ENCODE results near the gene FMNL2.

The FMNL2 gene

DNA sequence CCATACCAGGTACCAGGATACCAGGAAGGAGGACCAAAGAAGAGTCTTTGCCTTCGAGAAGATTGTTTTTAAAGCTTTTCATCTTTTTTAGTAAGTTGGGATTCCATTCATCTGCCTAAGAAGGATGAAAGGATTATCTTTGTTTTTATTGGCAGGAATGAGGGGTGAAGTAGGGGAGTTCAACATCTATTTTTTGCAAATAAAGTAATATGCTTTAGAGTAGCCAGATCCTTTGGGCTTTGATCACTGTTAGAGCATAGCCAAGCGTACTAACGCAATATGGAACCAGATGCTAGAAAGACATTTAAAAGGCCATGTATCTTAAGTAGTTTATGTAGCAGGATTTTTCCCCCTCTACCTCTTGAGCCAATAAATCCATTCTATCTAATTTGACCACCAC, 249.3 kb downstream of the FMNL2 start:
- no peak for DNase-seq (ENCODE audit: low read depth)

DNA sequence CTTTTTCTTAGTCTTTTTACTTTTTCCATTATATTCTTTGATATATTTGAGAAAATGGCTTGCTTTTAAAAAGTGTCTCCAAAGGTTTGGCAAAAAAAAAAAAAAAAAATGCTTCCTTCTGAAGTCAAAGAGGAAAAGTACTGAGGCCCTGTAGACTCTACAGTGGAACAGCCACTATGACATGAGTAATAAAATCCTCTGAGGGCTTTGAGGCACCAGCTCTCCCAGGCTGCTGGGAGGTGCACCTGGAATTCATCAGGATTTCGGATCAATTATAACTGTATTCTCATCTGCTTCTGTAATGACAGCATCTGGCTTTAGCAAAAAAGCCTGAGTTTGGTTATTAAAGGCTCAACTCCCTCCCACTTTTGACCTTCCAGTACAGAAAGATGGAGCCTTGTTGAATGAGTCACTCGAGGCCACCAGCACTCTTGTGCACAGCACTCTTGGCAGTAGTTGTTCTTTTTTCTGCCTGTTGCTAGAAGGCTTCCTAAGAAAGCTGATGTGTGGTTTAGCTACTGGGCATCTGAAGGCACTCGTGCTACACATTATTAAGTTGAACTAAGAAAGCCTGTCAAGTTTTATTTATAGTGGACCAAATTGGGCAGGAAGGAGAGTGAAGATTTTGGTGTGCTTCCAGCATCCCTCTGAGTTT, 251.0 kb downstream of the FMNL2 start:
- DNase-seq (ENCODE audit: low read depth) = no peak

DNA sequence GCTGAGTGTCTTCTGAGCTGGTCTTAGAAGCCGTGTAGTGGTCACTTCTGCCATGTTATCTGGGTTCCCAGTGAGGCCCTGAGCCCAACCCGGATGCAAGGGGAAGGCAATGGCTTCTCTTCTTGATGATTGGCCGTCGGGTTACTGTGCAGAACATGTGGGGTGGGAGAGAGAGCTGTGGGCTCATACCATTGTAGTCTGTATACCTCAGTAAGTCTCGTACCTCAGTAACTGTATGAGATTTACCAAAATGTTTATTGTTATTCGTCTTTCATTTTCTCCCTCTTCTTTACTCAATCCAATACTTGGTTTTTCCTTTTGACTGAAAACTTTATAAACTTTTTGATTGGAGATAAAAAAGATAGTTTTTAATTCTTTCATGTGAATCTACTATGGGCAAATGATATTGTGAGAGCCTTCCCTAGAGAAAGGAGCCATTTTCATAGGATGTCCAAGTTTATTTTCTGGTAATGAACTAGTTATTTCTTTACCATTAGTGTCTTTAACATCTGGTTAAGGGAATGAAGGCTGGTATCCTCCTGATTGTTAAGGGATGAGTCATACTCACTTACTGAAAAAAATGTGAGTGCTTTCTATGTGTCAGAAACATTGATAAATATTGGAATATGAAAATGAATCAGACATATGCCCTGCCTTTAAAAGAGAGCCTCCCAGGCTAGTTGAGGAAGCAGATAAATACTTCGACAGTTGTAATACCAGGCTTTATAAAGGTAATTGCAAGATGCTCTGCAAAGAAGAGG, 252.4 kb downstream of the FMNL2 start:
- no peak for DNase-seq (ENCODE audit: low read depth)

- no peak for DNase-seq (ENCODE audit: low read depth)
These were observed 254.0 kb downstream of the FMNL2 start for GRCh38 chr2:152588998-152589397.

DNA sequence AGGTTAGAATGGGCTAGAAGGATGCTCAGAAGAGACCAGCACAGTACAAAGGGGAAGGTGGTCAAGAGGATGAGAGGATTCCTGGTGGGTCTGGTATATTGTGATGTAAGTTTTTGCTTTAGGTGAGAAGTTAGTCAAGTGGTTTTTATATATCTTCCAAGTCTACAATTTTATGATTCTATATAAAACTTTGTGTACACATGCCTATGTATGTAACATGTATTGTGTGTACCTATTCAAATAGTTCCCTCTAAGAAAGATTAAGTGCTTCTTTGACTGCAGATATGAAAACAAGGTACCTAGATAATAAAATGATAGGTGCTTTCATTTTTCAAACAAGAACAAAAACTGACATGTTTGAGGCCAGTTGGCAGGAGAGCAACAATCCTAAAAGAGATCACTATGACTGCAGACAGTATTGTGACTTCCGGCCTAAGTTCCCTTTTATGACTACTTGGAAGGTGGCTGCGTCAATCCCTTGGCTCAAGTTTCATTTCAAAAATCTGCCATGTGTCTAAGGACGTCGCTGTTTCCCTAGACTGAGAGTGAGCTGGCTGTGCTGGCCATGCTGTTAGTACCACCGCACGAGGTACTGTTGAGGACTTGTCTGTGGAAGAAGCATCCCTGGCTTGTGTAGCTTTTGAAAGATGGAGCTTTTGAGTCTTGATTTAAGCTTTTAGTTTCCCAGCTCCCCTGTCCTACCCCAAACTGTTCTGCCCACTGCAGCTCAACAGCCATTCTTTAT, 259.2 kb downstream of the FMNL2 start:
- no peak for DNase-seq (ENCODE audit: low read depth)

- DNase-seq (ENCODE audit: low read depth) = no peak
These were observed 259.8 kb downstream of the FMNL2 start for GRCh38 chr2:152594792-152595191.

DNA sequence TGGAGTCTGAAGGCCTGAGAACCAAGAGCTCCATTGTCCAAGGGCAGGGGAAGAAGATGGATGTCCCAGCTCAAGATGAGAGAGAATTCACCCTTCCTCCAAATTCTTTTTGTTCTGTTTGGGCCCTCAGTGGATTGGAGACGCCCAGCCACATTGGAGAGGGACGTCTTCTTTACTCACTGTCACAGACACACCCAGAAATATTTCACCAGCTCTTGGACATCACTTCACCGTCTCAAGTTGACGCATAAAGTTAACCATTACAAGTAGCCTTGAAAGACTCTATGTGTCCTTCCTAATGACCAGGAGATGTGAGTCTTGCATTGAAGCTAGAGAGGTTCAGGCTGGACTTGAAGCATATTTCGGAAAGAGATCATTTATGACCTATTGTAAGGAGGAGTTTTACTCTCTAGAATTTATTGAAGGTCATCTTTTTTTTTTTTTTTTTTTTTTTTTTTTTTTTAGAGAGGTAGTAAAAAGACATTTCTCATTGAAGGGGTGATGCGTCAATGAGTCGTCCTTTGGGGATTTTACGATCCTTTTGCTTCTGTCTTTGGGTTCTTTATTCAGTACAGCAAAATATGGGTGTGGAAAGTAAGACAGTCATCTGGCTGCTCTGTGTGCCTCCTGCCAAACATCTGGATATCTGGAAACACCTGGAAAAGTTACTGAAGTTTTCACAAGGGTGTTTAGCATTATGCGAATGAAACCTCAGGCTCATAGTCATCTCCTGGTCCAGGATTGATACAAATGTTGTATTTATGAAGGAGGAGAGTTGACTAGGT, 264.2 kb downstream of the FMNL2 start:
- DNase-seq (ENCODE audit: low read depth) = no peak

GRCh38 chr2:152600051-152600657, 265.2 kb downstream of the FMNL2 start:
- no peak for DNase-seq (ENCODE audit: low read depth)

DNA sequence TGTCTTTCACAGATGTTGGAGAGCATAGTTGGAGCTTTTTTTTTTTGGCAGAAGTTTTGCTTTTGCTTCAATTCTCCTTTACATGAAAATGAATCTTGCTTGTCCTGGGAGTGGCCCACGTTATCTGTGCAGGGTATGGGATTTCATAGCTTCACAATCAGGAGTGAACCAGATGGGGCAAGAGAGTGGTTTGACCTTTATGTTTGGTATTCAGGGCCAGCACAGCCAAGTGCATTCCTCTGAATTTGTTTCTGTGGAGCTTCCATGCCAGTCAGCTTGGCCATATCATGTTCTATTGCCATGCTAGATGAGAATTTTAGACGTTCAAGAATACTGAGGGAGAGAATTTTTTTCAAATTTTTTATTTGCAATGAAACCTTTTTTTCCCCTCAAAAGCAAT, 265.7 kb downstream of the FMNL2 start:
- no peak for DNase-seq (ENCODE audit: low read depth)

- DNase-seq (ENCODE audit: low read depth) = no peak
These were observed 267.8 kb downstream of the FMNL2 start for GRCh38 chr2:152602750-152603149.

DNA sequence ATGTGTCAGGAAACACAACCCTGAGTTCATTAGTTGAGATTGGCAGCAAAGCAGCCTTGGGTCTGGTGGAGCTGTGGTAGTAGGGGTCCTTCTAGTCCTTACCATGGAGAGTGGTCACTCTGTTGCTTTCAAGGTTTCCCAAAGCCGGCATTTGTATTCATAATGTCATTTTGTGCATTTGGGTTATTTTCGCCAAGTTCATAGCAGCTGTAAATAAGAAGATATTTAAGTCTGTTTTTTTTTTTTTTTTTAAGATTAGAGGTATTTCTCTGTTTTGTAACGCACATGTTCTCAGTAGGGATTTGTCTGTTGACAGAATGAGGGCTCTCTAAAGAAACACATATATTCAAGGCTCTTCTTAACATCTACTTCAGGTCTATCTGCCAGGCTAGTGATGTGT, 268.2 kb downstream of the FMNL2 start:
- DNase-seq (ENCODE audit: low read depth) = no peak

DNA sequence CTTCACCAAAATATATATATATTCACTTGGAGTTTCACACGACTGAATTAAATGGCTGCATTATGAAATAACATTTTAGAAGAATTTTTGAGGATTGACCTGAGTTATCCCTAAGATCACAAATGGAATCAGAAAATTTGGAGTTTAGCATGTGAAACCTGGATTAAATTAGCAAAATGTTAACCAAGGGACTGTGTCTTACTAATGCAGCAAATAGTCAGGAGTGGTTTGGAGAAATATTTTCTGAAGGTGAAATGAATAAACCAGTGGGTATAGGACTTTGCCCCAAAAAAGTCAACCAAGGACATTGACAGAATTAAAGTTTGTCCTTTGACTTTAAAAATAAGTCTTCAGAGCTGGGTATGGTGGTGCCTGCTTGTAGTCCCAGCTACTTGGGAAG, 271.1 kb downstream of the FMNL2 start:
- DNase-seq (ENCODE audit: low read depth) = no peak

- DNase-seq (ENCODE audit: low read depth) = no peak
These were observed 272.0 kb downstream of the FMNL2 start for GRCh38 chr2:152606941-152607340.

DNA sequence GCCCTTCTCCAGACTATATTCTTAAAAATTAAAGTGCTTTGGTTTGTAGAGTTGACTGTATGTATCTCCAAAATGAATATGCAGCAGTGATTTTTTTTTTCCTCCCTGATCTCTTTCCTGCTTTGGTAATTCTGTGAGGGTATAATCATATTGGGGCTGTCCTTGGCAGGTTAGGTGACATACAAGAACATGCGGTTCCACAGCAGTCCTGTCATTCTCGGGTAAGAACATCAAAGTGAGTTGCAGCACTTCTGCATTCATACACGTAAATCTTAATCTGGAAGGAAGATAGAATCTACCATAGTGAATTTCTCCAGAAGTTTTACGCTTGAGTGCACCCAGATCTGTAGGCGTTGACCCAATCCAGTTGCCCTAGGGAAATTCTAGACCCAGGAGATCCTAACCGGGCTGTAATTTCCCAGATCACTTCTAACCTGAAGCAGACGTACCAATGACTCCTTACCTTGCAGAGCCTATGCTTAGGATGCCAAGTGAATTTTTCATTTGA, 272.9 kb downstream of the FMNL2 start:
- DNase-seq (ENCODE audit: low read depth) = no peak

DNA sequence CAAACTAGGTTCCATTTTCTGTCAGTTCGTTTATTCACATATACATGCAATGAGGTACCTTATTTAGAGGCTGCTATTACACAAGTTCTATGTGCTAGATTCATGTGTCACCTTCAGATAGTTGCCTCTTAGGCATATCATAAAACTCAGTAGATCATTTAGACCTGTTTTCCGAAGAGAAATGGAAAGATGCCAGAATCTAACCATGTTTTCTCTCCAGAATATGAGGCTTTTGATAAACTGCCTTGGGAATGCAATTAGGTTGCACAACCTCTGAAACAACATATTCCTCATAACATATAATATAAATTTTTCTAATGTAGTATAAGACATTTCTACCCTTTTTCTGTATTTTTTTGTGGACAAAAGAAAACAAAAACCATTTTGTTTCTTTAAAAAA, 274.2 kb downstream of the FMNL2 start:
- no peak for DNase-seq (ENCODE audit: low read depth)

- DNase-seq (ENCODE audit: low read depth) = no peak
These were observed 274.7 kb downstream of the FMNL2 start for GRCh38 chr2:152609699-152610098.

- DNase-seq (ENCODE audit: low read depth) = no peak
These were observed 276.7 kb downstream of the FMNL2 start for GRCh38 chr2:152611458-152612231.

- DNase-seq (ENCODE audit: low read depth) = no peak
These were observed 278.3 kb downstream of the FMNL2 start for GRCh38 chr2:152613235-152613634.

- no peak for DNase-seq (ENCODE audit: low read depth)
These were observed 280.2 kb downstream of the FMNL2 start for GRCh38 chr2:152615177-152615576.

DNA sequence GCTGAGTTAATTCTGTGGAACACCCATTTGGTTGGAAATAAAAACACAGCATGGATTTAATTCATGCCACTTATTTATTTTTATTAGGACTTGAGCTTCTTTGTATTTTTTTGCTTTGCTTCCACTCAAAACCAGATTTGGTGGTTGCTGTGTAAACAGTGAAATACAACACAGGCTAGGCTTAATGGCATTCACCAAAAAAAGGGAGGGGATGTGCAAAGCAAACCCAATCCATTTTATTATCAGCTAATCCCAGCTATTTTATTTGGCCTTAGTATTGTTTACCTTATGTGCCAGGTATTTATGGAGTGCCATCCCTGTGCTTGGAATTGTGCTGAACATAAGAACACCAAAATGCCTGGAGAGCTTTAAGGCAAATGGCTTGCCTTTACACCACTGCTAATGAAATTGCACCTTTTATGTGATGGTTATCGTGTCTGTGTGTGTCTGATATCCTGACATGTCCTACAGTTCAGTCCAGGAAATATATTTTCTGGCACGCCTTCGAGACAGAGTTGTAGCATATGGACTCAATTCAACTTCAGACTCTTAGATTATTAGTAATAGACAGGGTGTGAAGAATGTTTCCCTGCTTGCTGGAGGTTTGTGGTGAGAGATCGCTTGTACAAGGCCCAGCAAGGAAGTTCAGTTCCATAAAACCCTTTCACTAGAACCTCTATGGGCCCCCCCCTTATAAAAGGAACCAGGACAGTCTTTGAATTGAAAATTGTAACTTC, 282.6 kb downstream of the FMNL2 start:
- DNase-seq (ENCODE audit: low read depth) = no peak

All from activated T-helper 9 cell treated with anti-CD3 and anti-CD28 coated beads, Interleukin-2, amount 50 U/mL, for 16 hours (primary cell).